GM21717 (cell line): ENCODE data around the gene LTO1.

Source experiments
- ATAC-seq: cut with Tn5 transposase; IDR thresholded peaks from one replicate; pipeline ENCODE4 v1.9.1; 2021; ENCODE audit warnings: mild to moderate bottlenecking, moderate library complexity; ENCODE audit not compliant: unreplicated experiment

LTO1 gene

DNA sequence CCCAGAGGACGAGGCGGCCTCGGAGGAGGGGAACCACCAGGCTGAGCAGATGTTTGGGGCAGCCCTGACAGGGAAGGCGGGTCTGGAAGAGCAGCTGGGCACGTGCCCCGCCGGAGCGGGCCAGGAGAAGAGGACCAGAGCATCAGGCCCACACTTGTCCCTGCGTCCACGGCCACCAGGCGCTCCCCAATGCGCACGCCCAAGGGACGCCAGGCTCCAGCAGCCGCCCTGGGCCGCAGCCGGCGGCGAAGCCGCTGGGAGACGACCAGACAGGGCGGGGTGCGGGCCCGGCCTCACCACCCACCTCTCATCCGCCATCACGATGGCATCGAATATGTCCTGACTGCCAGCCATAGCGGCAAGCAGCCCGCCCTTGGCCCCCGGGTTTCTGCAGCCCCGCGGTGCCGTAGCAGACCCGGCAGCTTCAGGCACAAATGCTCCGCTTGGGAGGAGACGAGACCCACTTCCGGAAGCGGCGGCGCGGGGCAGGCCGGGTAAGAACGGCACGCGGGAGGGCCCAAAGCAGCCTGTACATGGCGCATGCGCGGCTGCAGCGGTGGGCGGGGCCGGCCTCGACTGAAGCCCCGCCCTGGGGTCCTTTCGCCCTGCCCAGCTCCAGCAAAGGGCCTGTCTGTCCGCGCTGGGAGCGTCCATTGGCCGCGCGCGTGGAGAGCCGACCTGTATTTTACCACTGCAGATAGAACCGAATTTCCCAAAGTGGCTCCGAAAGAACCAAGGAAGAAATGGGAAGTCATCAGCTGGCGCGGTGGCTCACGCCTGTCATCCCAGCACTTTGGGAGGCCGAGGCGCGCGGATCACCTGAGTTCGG is at the start of gene LTO1:
Gene LTO1, minus strand, starts transcription at position 468 of the 829 bp plus-strand sequence. Its CDS starts 114 bp downstream, at position 354.
- peak; percentile 80 for ATAC-seq

DNA sequence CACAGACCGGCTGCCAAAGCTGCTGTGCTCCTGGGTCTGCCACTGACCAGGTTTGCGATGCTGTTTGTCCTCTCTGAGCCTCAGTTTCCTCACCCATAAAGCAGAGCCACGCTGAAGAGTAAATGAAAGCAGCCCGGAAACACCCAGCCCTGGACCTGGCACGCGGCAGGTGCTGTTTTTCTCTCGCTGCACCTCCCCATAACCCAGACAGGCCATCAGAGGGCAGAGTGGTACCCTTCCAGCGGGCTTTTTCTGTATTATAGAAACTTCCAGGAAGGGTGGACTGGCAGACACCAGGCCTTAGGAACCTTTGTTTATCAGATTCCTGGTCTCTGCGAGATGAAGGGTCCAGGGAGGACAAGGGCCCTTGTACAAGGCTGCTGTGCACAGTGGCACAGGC is 46.6 kb upstream of the LTO1 start:
- no peak for ATAC-seq

DNA sequence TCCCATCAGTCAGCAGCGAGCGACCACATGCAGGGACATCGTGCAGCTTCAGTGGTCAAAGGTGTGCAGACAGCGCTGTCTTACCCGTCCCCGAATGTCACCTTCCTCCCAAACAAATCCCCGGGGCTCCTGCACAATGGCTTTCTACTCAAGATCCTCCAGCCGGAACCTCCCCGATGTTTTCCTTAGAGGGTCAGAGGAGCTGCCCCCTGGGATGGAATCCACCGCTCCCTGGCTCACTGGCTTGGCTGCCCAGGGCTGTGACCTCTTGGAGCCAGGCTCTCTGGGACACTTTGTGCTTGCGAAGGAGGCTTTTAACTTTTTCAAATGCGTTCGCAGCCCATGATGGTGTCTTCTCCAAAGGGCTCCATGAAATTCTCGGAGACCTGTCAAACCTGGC is 46.0 kb upstream of the LTO1 start:
- no peak for ATAC-seq

DNA sequence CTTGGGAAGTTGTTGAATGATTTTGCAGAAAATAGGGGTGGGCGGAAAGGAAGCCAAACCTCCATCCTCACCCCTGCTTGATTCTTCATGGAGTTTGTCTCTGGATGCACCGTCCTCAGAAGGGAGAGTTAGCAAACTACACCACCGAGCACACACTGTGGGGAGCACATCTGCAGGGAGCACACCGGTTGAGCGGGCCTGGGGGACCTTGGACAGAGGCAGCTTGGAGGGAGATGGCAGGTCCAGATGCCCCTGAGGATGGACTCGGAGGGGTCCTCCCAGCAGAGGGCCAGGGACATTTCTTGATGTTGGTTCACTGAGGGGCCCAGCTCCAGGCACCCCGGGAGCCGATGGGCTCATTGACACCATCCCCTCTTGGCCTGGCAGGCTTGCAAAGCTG is 43.8 kb upstream of the LTO1 start:
- ATAC-seq, result no peak

- ATAC-seq, result no peak
Measured at GRCh38 chr11:69718147-69718546, 43.0 kb upstream of the LTO1 start.

GRCh38 chr11:69716891-69717747 is 42.0 kb upstream of the LTO1 start:
- no peak for ATAC-seq

- ATAC-seq, result no peak
Measured at GRCh38 chr11:69716099-69716498, 40.9 kb upstream of the LTO1 start.

DNA sequence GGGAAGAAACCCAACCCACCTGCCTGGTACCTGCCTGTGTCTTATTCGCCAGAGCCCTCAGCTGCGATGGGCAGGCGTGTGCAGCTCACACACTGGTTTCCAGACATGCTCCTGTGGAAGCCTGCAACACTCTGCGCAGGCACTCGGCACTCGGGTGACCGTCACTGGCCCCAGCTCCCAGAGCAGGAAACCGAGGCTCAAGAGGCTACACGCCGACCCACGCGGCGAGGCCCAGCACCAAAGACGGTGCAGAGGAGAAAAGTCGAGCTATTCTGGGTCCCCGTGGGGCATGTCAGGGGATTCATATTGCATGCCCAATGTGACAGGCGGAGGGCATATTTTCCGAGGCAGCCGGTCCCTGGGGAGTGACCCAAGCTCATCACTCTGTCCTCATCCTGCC is 40.3 kb upstream of the LTO1 start:
- ATAC-seq, result no peak

DNA sequence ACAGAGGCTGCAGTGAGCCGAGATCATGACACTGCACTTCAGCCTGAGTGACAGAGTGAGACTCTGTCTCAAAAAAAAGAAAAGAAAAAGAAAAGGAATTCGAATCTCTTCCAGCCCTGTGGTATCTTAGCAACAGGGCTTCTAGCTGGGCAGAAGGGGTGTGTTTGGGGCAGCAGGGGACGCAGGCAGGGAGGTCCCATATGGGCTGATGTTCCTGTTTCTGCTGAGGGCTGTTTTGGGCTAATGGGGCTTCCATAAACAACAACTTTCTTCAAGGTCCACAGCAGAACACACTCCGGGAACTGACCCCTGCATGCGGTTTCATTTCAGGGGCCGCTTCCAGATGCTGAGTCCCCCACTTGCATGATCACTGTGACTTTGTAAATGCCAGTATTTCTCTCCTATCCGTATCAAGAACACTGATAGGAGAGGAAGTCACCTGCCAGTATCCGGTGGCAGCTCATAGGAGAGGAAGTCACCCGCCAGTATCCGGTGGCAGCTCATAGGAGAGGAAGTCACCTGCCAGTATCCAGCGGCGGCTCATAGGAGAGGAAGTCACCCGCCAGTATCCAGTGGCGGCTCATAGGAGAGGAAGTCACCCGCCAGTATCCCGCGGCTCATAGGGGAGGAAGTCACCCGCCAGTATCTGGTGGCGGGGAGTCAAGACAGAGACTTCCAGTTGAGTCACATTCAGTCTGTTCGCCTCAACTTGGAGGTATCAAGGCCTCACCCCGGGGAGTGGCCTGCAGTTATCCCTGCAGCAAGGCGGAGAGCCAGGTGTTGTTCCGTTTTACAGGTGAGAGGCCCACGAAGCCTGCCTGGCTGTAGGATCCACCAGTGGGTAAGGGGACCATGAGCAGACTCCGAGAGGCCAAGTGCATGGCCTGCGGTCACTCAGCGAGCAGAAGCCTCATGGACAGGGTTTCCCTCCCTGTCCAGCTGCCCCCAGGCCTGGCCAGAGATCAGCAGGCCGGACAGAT is 37.0 kb upstream of the LTO1 start:
- no peak for ATAC-seq

DNA sequence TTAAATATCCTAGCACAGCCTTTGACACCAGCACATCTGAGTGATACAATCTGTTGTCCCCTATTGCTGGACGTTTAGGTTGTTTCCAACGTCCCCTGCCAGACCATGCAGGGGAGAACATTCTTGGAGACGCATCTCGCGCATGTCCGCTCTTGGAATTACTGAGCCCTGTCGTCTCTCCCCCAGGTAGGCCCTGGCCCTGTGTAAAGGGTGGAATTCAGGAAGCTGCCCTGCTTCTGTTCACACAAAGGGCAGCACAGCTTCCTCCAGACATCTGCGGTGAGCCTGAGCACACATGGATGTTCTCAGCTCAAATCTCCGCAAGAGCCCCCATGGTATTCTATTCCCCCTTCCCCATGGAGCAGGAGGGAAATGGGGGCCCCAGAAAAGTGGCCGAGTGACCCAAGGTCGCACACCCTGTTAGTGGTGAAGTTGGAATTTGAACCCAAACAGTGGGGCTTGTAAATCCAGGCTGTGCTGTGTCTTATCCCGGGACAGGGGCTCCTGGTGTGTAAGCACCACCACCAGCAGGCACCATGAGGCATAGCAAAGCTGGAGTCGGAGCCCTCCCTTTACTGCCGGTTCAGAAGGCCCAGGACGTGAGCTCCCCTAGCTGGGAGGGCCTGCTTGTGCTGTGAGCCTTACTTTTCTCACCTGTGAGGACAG is 33.7 kb upstream of the LTO1 start:
- ATAC-seq, result no peak

GRCh38 chr11:69707176-69707575 is 32.0 kb upstream of the LTO1 start:
- ATAC-seq, result no peak

GRCh38 chr11:69705901-69706787 is 31.0 kb upstream of the LTO1 start:
- ATAC-seq, result no peak

GRCh38 chr11:69705351-69705811 is 30.2 kb upstream of the LTO1 start:
- ATAC-seq, result no peak

- ATAC-seq, result no peak
Measured at GRCh38 chr11:69704508-69705253, 29.5 kb upstream of the LTO1 start.

GRCh38 chr11:69703768-69704507 is 28.8 kb upstream of the LTO1 start, which contains the start of gene FGF19:
TSS of gene FGF19 (minus strand) at chr11:69704022. CDS start at chr11:69703876, 146 bp downstream.
- ATAC-seq, result no peak

DNA sequence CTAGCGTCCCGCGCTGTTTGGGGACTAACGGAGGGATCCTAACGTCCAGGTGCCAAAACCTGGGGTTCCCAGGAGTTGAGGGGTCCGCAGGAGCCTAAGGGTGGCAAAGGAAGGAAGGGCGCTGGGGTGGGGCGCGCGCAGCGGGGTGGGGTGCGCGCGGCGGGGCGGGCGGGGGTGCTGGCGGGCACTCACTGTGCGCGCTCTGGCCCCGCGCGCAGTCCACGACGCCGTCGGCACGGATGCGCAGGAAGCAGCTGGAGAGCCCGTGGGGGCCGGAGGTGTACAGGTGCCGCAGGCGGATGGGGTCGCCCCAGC is 28.3 kb upstream of the LTO1 start:
- no peak for ATAC-seq

DNA sequence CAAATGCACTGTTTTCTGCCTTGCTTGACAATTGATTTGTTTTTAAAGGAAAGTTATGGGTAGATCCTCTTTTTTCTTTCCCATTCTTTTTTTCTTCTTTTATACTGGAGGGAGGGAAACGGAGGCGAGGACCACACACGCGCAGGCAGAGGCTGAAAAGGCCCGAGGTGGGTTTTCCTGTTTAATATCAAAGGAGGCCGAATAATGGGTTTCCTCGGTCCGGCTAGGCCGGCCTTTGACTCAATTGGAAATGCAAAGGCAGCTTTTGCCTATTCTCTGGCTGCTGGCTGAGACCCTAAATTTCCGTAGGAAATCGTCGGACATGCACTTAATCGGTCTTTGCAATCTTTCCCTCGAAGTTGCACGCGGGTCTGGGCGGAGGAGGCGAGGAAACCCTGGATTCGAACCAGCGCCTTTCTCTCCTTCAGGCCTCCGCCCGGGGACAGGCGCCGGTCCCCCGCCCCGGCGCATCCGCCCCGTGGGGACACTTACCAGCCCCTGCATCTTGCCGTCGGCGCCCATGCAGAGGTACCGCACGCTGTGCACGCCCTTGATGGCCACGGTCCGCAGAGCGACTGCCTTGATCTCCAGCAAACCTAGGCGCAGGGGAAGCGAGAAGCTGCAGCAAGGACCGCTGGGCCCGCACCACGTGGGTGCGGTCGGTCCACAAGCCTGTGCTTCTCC is 27.8 kb upstream of the LTO1 start:
- no peak for ATAC-seq
